ENCODE measurements around the gene CDX1.
"Not testable (repeated sequence)": the region's sequence is repeated elsewhere in the genome, so short reads cannot be mapped to it uniquely, and the experiment has no call there.

The CDX1 gene

GRCh38 chr5:150233706-150234105 lies 67.1 kb downstream of the CDX1 start:
- not testable (repeated sequence) for DNase-seq (ENCODE audit: low spot score)

Data from NAMALWA (cell line).